Measurements from ENCODE around the gene INPP5A.

The INPP5A gene

GRCh38 chr10:132619927-132620326, 82.3 kb downstream of the INPP5A start:
- no peak for DNase-seq (ENCODE audit: low read depth)
- TF ChIP-seq CTCF (conservative IDR thresholded peaks at IDR 0.05; ENCODE audit: low read depth, low read length): no peak
- no peak overlapping the region for H3K4me3 ChIP-seq (ENCODE audit: low read length)

- TF ChIP-seq CTCF (conservative IDR thresholded peaks at IDR 0.05; ENCODE audit: low read depth, low read length): no peak
- DNase-seq (ENCODE audit: low read depth): no peak
- H3K4me3 ChIP-seq (ENCODE audit: low read length): no peak overlapping the region
Measured at GRCh38 chr10:132624061-132624846, 86.7 kb downstream of the INPP5A start.

GRCh38 chr10:132624847-132625471, 87.4 kb downstream of the INPP5A start:
- DNase-seq (ENCODE audit: low read depth): no peak
- no peak overlapping the region for H3K4me3 ChIP-seq (ENCODE audit: low read length)
- no peak for TF ChIP-seq CTCF (conservative IDR thresholded peaks at IDR 0.05; ENCODE audit: low read depth, low read length)

- no peak for TF ChIP-seq CTCF (conservative IDR thresholded peaks at IDR 0.05; ENCODE audit: low read depth, low read length)
- no peak for DNase-seq (ENCODE audit: low read depth)
- no peak overlapping the region for H3K4me3 ChIP-seq (ENCODE audit: low read length)
Measured at GRCh38 chr10:132626019-132626760, 88.6 kb downstream of the INPP5A start.

GRCh38 chr10:132626761-132627665, 89.4 kb downstream of the INPP5A start:
- DNase-seq (ENCODE audit: low read depth): no peak

More at GRCh38 chr10:132626761-132627665, 89.4 kb downstream of the INPP5A start:
- TF ChIP-seq CTCF (conservative IDR thresholded peaks at IDR 0.05; ENCODE audit: low read depth, low read length): no peak
- no peak overlapping the region for H3K4me3 ChIP-seq (ENCODE audit: low read length)
